Activated CD4-positive, CD25-positive, alpha-beta regulatory T cell treated with anti-CD3 and anti-CD28 coated beads, Interleukin-2, amount 50 U/mL, for 24 hours (primary cell): ENCODE measurements around the gene S100A12.

Experiments used
- ATAC-seq, 2 donors: fragments of 150-1000 bp; cut with Tn5 transposase; one replicate each; pipeline ENCODE4 v1.10.0; 2021; ENCODE audit warnings: mild to moderate bottlenecking in 1 of 2, moderate library complexity in 1 of 2

Gene S100A12

DNA sequence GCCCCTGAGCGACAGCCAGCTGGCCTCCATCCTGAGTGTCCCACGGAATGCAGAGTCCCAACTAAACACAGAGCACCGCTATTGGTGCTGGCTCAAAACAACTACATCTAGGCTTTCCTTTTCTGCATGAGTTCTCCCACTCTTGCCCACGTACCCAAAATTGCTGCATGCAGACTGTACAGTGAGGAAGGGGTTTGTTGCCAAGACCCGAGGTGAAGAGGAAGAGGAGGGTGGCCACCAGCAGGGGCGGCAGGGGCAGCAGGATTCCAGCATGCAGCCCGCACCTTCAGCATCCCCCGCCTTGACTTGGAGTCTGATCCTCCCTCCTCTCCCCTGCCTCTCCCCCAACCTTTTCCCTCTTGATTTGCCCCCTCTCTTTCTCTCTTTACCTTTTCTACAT is 9.7 kb downstream of the S100A12 start:
- no peak for ATAC-seq

- ATAC-seq: no peak
These were observed 10.4 kb downstream of the S100A12 start for GRCh38 chr1:153364766-153365666.

DNA sequence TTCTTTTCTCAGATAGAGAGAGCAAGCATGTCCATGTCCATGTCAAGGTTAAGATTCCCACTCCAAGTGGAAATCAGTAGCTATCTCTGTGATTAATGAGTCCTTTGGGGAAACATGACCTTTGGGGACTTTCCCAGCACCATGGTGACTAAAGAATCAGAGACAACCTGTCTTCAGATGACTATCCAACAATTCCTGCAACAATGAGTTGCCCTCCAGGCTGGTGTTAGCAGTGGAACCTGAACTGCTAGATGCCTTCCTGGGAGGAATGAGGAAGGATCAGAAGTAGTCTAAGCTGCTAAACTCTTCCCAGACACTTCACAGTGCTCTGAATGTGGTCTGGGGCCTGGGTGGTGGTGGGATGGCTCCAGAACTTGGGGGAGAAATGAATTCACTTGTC is 11.3 kb downstream of the S100A12 start:
- ATAC-seq: no peak

GRCh38 chr1:153363641-153364040 is 11.8 kb downstream of the S100A12 start:
- ATAC-seq: no peak

GRCh38 chr1:153362187-153362775 is 13.1 kb downstream of the S100A12 start:
- no peak for ATAC-seq

GRCh38 chr1:153361480-153362109 is 13.8 kb downstream of the S100A12 start:
- no peak for ATAC-seq

- ATAC-seq: no peak
These were observed 14.6 kb downstream of the S100A12 start for GRCh38 chr1:153360592-153361479.

GRCh38 chr1:153360190-153360589 is 15.2 kb downstream of the S100A12 start:
- no peak for ATAC-seq

- ATAC-seq: no peak
These were observed 16.2 kb downstream of the S100A12 start for GRCh38 chr1:153359241-153359640.

DNA sequence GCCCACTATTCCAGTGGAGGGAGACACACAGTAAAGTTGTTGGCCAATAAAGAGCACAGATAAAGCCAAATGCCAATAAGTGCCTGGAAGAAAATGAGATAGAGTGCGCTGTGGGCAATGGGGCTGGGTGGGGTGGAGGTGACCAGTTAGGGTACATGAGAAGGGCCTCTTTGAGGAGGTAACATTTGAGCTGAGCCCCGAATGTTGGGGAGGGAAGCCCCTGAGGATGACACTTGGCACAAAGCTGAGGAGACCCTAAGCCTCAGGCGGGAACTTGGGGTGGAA is 16.8 kb downstream of the S100A12 start:
- no peak for ATAC-seq

- ATAC-seq: no peak
These were observed 17.3 kb downstream of the S100A12 start, which contains the start of gene S100A9 for GRCh38 chr1:153357853-153358690. Gene S100A9, plus strand, starts transcription at chr1:153357854. Its CDS starts 430 bp downstream, at chr1:153358284.

- no peak for ATAC-seq
These were observed 18.2 kb downstream of the S100A12 start for GRCh38 chr1:153357076-153357852.

DNA sequence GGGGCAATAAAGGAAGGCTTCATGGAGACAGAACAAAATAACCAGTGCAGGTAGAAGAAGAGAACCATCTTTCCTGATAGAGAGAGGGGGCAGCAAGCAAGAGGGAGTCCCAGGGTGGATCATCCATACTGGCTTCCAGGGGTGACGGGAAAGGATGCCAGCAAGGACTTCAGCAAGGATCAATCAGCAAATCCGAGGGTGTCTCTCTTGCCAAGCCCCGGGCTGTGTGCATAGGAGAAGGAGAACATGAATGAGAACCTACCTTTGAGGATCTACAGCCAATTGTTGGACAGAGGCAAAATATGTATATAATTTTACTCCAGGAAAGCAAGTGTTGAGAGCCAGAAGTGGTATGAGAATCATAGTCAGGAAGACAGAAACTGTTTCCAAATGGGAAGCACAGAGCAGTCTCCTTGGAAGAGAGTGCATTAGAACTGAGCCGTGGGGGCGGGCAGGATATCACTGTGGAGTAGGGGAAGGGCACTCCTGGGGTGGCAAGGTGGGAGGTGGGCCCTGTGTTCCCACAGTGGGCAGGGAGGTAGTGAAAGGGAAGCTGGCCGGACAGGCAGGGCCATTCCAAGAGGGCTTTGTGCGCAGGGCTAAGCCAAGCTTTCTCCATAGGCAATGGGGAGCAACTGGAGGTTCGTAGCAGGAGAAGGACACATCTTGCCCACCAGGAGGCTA is 18.9 kb downstream of the S100A12 start:
- ATAC-seq: no peak

DNA sequence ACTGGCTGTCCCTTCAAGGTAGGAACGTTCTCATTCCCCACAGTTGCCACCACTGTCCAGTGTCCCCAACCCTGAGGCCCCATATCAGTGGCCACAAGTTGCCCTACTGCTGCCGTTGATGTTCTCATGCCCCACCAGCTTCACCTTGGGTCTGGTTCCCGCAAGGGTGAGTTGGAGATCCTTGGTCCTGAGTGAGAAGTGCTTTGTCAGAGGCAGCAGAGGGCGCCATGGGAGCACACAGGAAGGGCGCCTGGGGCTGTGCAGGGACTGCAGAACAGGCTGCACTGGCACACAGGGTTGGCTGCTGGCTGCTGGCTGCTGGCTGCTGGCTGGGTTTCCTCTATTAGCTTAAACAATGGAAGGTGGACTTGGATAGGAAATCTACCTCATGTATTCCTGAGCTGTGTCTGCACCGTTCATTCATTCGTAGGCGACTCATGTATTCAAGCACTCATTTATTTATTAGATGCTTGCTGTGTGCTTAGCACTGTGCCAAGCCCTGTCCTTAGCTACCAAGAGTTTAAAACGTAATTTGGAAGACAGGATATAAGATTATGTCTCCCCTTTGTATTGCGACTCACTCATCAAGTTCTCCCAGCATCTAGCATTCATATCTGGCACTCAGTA is 19.9 kb downstream of the S100A12 start:
- ATAC-seq: peak; percentile 46 to 48

DNA sequence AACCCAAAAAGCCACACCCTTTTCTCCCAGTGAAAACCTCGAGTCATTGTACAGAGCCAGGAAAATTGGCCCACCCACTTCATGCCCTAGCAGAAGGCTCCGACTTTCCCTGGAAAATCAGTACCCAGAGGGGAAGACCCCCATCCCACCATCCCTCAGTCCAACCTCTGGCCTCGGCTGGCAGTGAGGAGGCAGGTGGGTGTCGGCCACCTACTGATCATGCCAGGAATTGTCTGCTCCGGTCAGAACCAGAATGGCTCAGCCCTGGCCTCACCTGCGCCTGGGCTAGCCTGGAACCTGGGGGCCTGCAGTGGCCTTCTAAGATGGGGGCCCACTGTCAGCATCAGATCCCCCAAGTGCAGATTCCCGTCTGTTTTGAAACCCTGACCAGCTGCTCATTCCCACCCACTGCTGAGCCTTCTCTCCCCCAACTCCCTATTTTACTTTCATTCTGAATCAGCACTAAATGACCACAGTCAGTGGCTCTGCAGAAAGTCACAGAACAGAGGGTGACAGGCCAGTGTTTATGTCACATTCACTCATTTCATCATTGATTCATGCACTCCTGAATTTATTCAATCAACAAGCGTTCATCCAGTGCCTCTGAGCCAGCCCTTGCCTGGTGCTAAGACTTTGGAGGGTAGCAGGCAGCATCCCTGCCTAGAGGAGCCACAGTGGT is 20.8 kb downstream of the S100A12 start:
- no peak for ATAC-seq

GRCh38 chr1:153353226-153353947 is 22.0 kb downstream of the S100A12 start:
- ATAC-seq: no peak

GRCh38 chr1:153352523-153352922 is 22.9 kb downstream of the S100A12 start:
- peak in 1 of 2 donors; percentile 51 for ATAC-seq

- no peak for ATAC-seq
These were observed 25.0 kb downstream of the S100A12 start for GRCh38 chr1:153350321-153350957.
